ENCODE measurements around the gene MYLK.

MYLK gene

GRCh38 chr3:123818921-123819429 lies 65.2 kb downstream of the MYLK start:
- TF ChIP-seq SPI1 (IDR thresholded peaks at IDR 0.05; ENCODE audit: borderline replicate concordance, low read depth) = no peak
- no peak for TF ChIP-seq CTCF (IDR thresholded peaks at IDR 0.05; ENCODE audit: insufficient read depth, low read length)
- TF ChIP-seq REST (IDR thresholded peaks at IDR 0.05; ENCODE audit: insufficient replicate concordance, low read depth) = no peak
- no peak for TF ChIP-seq POLR2AphosphoS5 (IDR thresholded peaks at IDR 0.05; ENCODE audit: low read depth)
- no peak for TF ChIP-seq GABPA (IDR thresholded peaks at IDR 0.05; ENCODE audit: low read depth)

GRCh38 chr3:123818324-123818920 lies 65.7 kb downstream of the MYLK start:
- TF ChIP-seq SPI1 (IDR thresholded peaks at IDR 0.05; ENCODE audit: borderline replicate concordance, low read depth) (no peak), REST (IDR thresholded peaks at IDR 0.05; ENCODE audit: insufficient replicate concordance, low read depth) (no peak), POLR2AphosphoS5 (IDR thresholded peaks at IDR 0.05; ENCODE audit: low read depth) (no peak), GABPA (IDR thresholded peaks at IDR 0.05; ENCODE audit: low read depth) (no peak), CTCF (IDR thresholded peaks at IDR 0.05; ENCODE audit: insufficient read depth, low read length) (no peak)
- no peaks in the 10 kb centered on the region for H3K27me3 ChIP-seq (ENCODE audit: insufficient read depth, poor library complexity, severe bottlenecking)
- no peak overlapping the region for H3K27ac ChIP-seq (replicated peaks)
- no peak for DNase-seq (ENCODE audit: low read depth in 1 of 2, low spot score in 1 of 2)
- H3K4me3 ChIP-seq (replicated peaks; ENCODE audit: insufficient read depth, low read length) = no peak overlapping the region

More at GRCh38 chr3:123818921-123819429, 65.2 kb downstream of the MYLK start:
- Histone ChIP-seq H3K4me3 (replicated peaks; ENCODE audit: insufficient read depth, low read length) (no peak overlapping the region), H3K27ac (replicated peaks) (no peak overlapping the region), H3K27me3 (ENCODE audit: insufficient read depth, poor library complexity, severe bottlenecking) (no peaks in the 10 kb centered on the region)
- DNase-seq (ENCODE audit: low read depth in 1 of 2, low spot score in 1 of 2) = no peak

- H3K27me3 ChIP-seq (ENCODE audit: insufficient read depth, poor library complexity, severe bottlenecking) = no peaks in the 10 kb centered on the region
- TF ChIP-seq SPI1 (IDR thresholded peaks at IDR 0.05; ENCODE audit: borderline replicate concordance, low read depth) = no peak
- TF ChIP-seq GABPA (IDR thresholded peaks at IDR 0.05; ENCODE audit: low read depth) = no peak
- no peak for TF ChIP-seq POLR2AphosphoS5 (IDR thresholded peaks at IDR 0.05; ENCODE audit: low read depth)
- no peak for TF ChIP-seq REST (IDR thresholded peaks at IDR 0.05; ENCODE audit: insufficient replicate concordance, low read depth)
- no peak for TF ChIP-seq CTCF (IDR thresholded peaks at IDR 0.05; ENCODE audit: insufficient read depth, low read length)
- no peak for DNase-seq (ENCODE audit: low read depth in 1 of 2, low spot score in 1 of 2)
- H3K27ac ChIP-seq (replicated peaks) = no peak overlapping the region
- no peak overlapping the region for H3K4me3 ChIP-seq (replicated peaks; ENCODE audit: insufficient read depth, low read length)
Measured at GRCh38 chr3:123817413-123817812, 66.7 kb downstream of the MYLK start.

Data from HL-60 (cell line).